Activated naive CD4-positive, alpha-beta T cell treated with anti-CD3 and anti-CD28 coated beads for 36 hours (primary cell): ENCODE results near the gene OR56B1. TPM values are rescaled to one million over a fixed set of nuclear protein-coding genes. Genes with fewer than 3 reads are reported as not detected.
"Not testable (repeated sequence)": the region's sequence is repeated elsewhere in the genome, so short reads cannot be mapped to it uniquely, and the experiment has no call there.

ENCODE experiments used
- CTCF ChIA-PET: fragments of 350-600 bp; sonication (Branson Sonifier 250); formaldehyde crosslinking; loops from one replicate; lab custom pipeline; 2021; ENCODE audit warnings: antibody characterized with exemption; lab: Charles Lee
- DNase-seq: peaks from one replicate; pipeline ENCODE4 v3.0.0-alpha.2; 2020
- H3K27ac Mint-ChIP-seq: one replicate; pipeline ENCODE4 v1.8.0; 2021; ENCODE audit warnings: mild to moderate bottlenecking, mixed read lengths
- H3K27me3 Mint-ChIP-seq: one replicate; pipeline ENCODE4 v1.8.0; 2021; ENCODE audit warnings: low read depth, mixed read lengths
- H3K36me3 Mint-ChIP-seq: one replicate; pipeline ENCODE4 v1.8.0; 2021; ENCODE audit warnings: low read depth, mixed read lengths
- H3K4me1 Mint-ChIP-seq: one replicate; pipeline ENCODE4 v1.8.0; 2021; ENCODE audit warnings: low read depth, mixed read lengths
- H3K4me3 Mint-ChIP-seq: one replicate; pipeline ENCODE4 v1.8.0; 2021; ENCODE audit warnings: mild to moderate bottlenecking, moderate library complexity, mixed read lengths
- H3K9me3 Mint-ChIP-seq: one replicate; pipeline ENCODE4 v1.8.0; 2021; ENCODE audit warnings: mixed read lengths
- intact Hi-C: fragments of 100-400 bp; cut with micrococcal nuclease; formaldehyde crosslinking; loops from one replicate; pipeline ENCODE4 v1.15.1; 2023
- total RNA-seq, 2 experiments: library from RNA; stranded (reverse); gene quantifications; one replicate each; pipeline ENCODE4 v1.2.3, GENCODE V29; 2021

OR56B1 gene, protein sequence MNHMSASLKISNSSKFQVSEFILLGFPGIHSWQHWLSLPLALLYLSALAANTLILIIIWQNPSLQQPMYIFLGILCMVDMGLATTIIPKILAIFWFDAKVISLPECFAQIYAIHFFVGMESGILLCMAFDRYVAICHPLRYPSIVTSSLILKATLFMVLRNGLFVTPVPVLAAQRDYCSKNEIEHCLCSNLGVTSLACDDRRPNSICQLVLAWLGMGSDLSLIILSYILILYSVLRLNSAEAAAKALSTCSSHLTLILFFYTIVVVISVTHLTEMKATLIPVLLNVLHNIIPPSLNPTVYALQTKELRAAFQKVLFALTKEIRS
- under 1 TPM in 1 of 2 experiments, not detected in 1; 0.20 TPM for total RNA-seq

DNA sequence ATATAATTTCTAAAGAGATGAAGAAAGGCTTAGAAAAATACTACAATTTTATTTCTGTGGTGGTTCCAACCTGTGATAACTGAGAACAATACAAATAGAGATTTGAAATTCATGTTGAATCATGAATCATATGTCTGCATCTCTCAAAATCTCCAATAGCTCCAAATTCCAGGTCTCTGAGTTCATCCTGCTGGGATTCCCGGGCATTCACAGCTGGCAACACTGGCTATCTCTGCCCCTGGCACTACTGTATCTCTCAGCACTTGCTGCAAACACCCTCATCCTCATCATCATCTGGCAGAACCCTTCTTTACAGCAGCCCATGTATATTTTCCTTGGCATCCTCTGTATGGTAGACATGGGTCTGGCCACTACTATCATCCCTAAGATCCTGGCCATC is at the start of gene OR56B1:
OR56B1 (plus strand) TSS at position 53 of the 400 bp plus-strand sequence; CDS start at position 122, 69 bp downstream.
- Mint-ChIP-seq H3K27me3 (no peaks in the 10 kb centered on the region), H3K4me1 (no peaks in the 10 kb centered on the region), H3K36me3 (peaks cover 15% of the 10 kb centered on the region), H3K4me3 (no peak within 1 kb of the TSS), H3K27ac (no peak within 1 kb of the TSS), H3K9me3 (peaks cover 4% of the 10 kb centered on the region)
- intact Hi-C loops = no loop called here
- CTCF ChIA-PET = no interaction called here
- no peak for DNase-seq

- peaks cover 36% of the 10 kb centered on the region for H3K36me3 Mint-ChIP-seq
- DNase-seq = no peak
- H3K4me1 Mint-ChIP-seq = peaks cover 44% of the 10 kb centered on the region
- intact Hi-C loops = loop anchor here (2.0 to 5.0 kb wide), 7 partner anchors 729 to 1846 kb away; partner anchors contain the start of genes APBB1, ARFIP2, MRPL17 and RHOG
- peak overlapping the region; percentile 98 for H3K27ac Mint-ChIP-seq
- H3K4me3 Mint-ChIP-seq = peak overlapping the region; percentile 36
- no peaks in the 10 kb centered on the region for H3K27me3 Mint-ChIP-seq
- CTCF ChIA-PET = interaction anchor here (0.6 to 1.2 kb wide), 2 partner anchors 100 to 212 kb away, joined by 3 to 5 read pairs; no protein-coding TSS in a partner anchor
- no peaks in the 10 kb centered on the region for H3K9me3 Mint-ChIP-seq
These were observed 47.8 kb upstream of the OR56B1 start for GRCh38 chr11:5688482-5688881.

DNA sequence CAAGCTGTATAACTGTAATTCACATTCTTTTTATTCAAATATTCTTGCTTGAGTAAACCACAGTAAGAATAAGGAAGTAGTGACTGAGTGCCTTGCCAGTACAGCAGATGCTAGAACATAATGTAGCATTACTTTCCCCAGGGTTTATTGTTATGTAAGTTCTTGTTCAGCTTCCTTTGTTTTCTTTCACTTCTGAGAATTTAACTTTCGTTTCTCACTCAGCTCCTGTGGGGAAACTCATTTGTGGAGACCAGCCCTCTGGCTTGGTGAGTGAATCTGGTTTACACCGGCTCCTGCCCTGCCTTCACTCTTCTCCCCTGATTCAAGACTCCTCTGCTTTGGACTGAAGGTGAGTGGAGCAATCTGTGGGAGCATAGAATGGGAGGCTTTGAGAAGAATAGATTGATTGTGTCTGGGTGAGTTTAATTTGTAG is 46.7 kb upstream of the OR56B1 start, which contains the start of gene TRIM22:
TRIM22 (plus strand) TSS at position 240 of the 433 bp plus-strand sequence. CDS start 6,443 bp downstream, outside the sequence.
- peaks cover 36% of the 10 kb centered on the region for H3K36me3 Mint-ChIP-seq
- peak within 1 kb of the TSS; percentile 98 for H3K27ac Mint-ChIP-seq
- H3K27me3 Mint-ChIP-seq = no peaks in the 10 kb centered on the region
- no peaks in the 10 kb centered on the region for H3K9me3 Mint-ChIP-seq
- peaks cover 48% of the 10 kb centered on the region for H3K4me1 Mint-ChIP-seq
- CTCF ChIA-PET = interaction anchor here (0.8 to 1.2 kb wide), 2 partner anchors 120 to 213 kb away, joined by 3 read pairs; no protein-coding TSS in a partner anchor
- peak within 1 kb of the TSS; percentile 92 for H3K4me3 Mint-ChIP-seq
- DNase-seq = peak; percentile 79
- intact Hi-C loops = loop anchor here (1.0 to 5.0 kb wide), 9 partner anchors 64 to 1847 kb away; partner anchors contain the start of genes APBB1, ARFIP2, MRPL17 and RHOG

DNA sequence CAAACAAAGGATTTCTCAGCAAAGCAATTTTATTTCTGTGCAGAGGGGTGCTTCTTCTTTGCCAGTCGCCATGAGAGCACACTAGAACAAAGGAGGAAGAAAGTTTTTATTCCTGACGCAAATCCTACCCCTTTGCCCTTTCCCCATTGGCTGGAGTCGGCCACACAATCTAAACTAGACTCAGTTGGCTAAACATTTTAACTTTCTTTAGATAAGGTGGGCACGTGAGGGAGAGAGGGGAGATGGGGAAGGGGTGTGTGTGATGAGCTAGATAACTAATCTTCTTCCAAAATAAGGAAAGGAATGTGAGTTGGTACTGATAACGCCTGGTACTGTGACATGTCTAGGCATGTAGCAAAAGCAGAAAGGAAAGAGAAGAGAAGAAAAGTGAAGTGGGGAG is 46.0 kb upstream of the OR56B1 start:
- peak overlapping the region; percentile 98 for H3K27ac Mint-ChIP-seq
- H3K27me3 Mint-ChIP-seq = no peaks in the 10 kb centered on the region
- no peaks in the 10 kb centered on the region for H3K9me3 Mint-ChIP-seq
- intact Hi-C loops = no loop called here
- CTCF ChIA-PET = no interaction called here
- H3K4me1 Mint-ChIP-seq = peaks cover 51% of the 10 kb centered on the region
- peak overlapping the region; percentile 92 for H3K4me3 Mint-ChIP-seq
- peak; percentile 33 for DNase-seq
- peaks cover 40% of the 10 kb centered on the region for H3K36me3 Mint-ChIP-seq

- intact Hi-C loops = loop anchor here (1.0 kb wide), 1 partner anchor 11 kb away; no protein-coding TSS in a partner anchor
- Mint-ChIP-seq H3K27me3 (no peaks in the 10 kb centered on the region), H3K9me3 (no peaks in the 10 kb centered on the region), H3K27ac (peak overlapping the region; percentile 98), H3K4me3 (peak overlapping the region; percentile 92), H3K36me3 (peaks cover 40% of the 10 kb centered on the region), H3K4me1 (peaks cover 50% of the 10 kb centered on the region)
- peak; percentile 22 for DNase-seq
- CTCF ChIA-PET = interaction anchor here (1.0 to 2.0 kb wide), 2 partner anchors 20 to 22 kb away, joined by 3 to 5 read pairs; no protein-coding TSS in a partner anchor
These were observed 45.5 kb upstream of the OR56B1 start for GRCh38 chr11:5690736-5691135.

DNA sequence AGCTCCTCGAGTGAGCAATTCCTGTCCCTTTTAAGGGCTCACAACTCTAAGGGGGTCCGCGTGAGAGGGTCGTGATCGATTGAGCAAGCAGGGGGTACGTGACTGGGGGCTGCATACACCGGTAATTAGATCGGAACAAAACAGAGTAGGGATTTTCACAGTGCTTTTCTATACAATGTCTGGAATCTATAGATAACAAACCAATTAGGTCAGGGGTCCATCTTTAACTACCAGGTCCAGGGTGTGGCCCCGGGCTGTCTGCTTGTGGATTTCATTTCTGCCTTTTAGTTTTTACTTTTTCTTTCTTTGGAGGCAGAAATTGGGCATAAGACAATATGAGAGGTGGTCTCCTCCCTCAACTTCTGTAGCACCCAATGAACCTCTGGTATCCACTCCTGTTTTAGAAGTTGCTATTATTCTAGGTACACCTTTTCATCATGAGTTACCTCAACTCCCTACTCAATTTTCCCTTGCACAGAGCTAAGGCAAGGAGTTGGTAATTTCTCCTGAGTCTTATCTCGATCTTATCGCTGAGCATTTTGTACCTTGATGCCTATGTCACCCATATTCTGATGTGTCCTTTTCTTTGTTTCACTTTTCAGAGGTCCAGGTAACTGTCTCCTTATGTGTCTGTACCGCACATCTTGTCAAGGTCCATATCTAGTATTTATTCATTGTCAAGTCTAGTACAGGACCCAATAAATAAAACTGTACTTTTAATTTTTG is 44.8 kb upstream of the OR56B1 start:
- intact Hi-C loops = loop anchor here (1.0 kb wide), 1 partner anchor 10 kb away; no protein-coding TSS in a partner anchor
- CTCF ChIA-PET = interaction anchor here (1.0 to 2.0 kb wide), 2 partner anchors 20 to 21 kb away, joined by 3 to 5 read pairs; no protein-coding TSS in a partner anchor
- peaks cover 52% of the 10 kb centered on the region for H3K4me1 Mint-ChIP-seq
- not testable (repeated sequence) for H3K27me3 Mint-ChIP-seq, DNase-seq, H3K9me3 Mint-ChIP-seq
- H3K4me3 Mint-ChIP-seq = peak overlapping the region; percentile 92
- H3K36me3 Mint-ChIP-seq = peaks cover 46% of the 10 kb centered on the region
- H3K27ac Mint-ChIP-seq = peak overlapping the region; percentile 98

GRCh38 chr11:5691964-5692361 is 44.3 kb upstream of the OR56B1 start:
- no peak for DNase-seq
- Mint-ChIP-seq H3K27ac (peak overlapping the region; percentile 98), H3K9me3 (no peaks in the 10 kb centered on the region), H3K4me3 (peak overlapping the region; percentile 92), H3K27me3 (no peaks in the 10 kb centered on the region), H3K4me1 (peaks cover 55% of the 10 kb centered on the region), H3K36me3 (peaks cover 51% of the 10 kb centered on the region)
- CTCF ChIA-PET = interaction anchor here (1.0 to 2.0 kb wide), 2 partner anchors 19 to 20 kb away, joined by 3 to 5 read pairs; no protein-coding TSS in a partner anchor
- intact Hi-C loops = loop anchor here (1.0 kb wide), 1 partner anchor 9 kb away; no protein-coding TSS in a partner anchor

DNA sequence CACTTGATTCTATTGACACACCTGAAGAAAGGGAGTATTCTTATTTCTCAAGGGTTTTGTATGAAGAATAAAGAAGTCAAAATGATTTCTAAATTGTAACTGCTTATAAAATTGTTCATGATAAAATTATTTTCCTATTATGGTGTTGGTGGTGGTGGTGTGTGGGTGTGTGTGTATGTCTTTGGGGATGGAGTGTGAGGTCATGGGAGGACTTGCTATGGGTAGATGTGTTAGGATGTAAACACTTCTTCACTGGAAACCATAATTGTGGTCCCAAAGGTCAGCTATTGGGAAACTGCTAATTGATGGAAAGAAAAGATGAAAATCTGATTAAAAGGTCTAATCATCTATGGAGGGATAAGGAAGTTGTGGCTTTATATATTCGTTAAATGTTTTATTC is 41.6 kb upstream of the OR56B1 start:
- H3K4me1 Mint-ChIP-seq = peaks cover 53% of the 10 kb centered on the region
- no peaks in the 10 kb centered on the region for H3K9me3 Mint-ChIP-seq
- no peak for DNase-seq
- intact Hi-C loops = no loop called here
- peak overlapping the region; percentile 51 for H3K27ac Mint-ChIP-seq
- H3K4me3 Mint-ChIP-seq = peak overlapping the region; percentile 8
- H3K27me3 Mint-ChIP-seq = no peaks in the 10 kb centered on the region
- peaks cover 70% of the 10 kb centered on the region for H3K36me3 Mint-ChIP-seq
- CTCF ChIA-PET = interaction anchor here (1.4 kb wide), 1 partner anchor 9 kb away, joined by 4 read pairs; no protein-coding TSS in a partner anchor

DNA sequence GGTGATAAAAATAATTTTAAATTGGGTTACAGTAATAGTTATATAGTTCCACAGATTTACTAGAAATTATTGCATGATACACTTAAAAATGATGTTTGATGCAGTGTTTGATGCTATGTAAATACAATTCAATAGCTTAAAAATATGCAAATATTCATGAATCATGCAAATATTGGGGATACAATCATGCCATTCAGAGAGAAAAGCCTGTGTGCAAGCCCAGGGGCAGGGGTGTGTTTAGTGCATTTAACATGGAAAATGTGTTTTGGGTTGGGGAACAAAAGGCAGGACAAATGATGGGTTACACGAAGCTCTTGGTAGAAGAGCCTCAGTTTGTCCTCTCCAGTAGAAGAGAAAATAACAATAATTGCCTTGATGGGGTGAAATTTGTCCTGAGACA is 40.7 kb upstream of the OR56B1 start:
- CTCF ChIA-PET = interaction anchor here (1.0 to 1.4 kb wide), 2 partner anchors 8 to 12 kb away, joined by 3 to 4 read pairs; no protein-coding TSS in a partner anchor
- Mint-ChIP-seq H3K27ac (no peak overlapping the region), H3K4me3 (no peak overlapping the region), H3K36me3 (peaks cover 71% of the 10 kb centered on the region), H3K9me3 (no peaks in the 10 kb centered on the region), H3K27me3 (no peaks in the 10 kb centered on the region), H3K4me1 (peaks cover 62% of the 10 kb centered on the region)
- intact Hi-C loops = no loop called here
- no peak for DNase-seq

DNA sequence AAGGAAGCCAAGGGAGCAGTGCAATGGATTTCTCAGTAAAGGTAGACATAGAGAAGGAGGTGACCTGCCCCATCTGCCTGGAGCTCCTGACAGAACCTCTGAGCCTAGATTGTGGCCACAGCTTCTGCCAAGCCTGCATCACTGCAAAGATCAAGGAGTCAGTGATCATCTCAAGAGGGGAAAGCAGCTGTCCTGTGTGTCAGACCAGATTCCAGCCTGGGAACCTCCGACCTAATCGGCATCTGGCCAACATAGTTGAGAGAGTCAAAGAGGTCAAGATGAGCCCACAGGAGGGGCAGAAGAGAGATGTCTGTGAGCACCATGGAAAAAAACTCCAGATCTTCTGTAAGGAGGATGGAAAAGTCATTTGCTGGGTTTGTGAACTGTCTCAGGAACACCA is 40.0 kb upstream of the OR56B1 start:
- H3K4me3 Mint-ChIP-seq = no peak overlapping the region
- peaks cover 70% of the 10 kb centered on the region for H3K36me3 Mint-ChIP-seq
- peaks cover 68% of the 10 kb centered on the region for H3K4me1 Mint-ChIP-seq
- H3K27me3 Mint-ChIP-seq = no peaks in the 10 kb centered on the region
- CTCF ChIA-PET = no interaction called here
- intact Hi-C loops = no loop called here
- no peaks in the 10 kb centered on the region for H3K9me3 Mint-ChIP-seq
- peak overlapping the region; percentile 25 for H3K27ac Mint-ChIP-seq
- DNase-seq = no peak

GRCh38 chr11:5698281-5698680 is 38.0 kb upstream of the OR56B1 start:
- peaks cover 70% of the 10 kb centered on the region for H3K36me3 Mint-ChIP-seq
- H3K4me1 Mint-ChIP-seq = peaks cover 68% of the 10 kb centered on the region
- H3K27ac Mint-ChIP-seq = peak overlapping the region; percentile 5
- intact Hi-C loops = no loop called here
- H3K4me3 Mint-ChIP-seq = no peak overlapping the region
- H3K9me3 Mint-ChIP-seq = no peaks in the 10 kb centered on the region
- no peaks in the 10 kb centered on the region for H3K27me3 Mint-ChIP-seq
- DNase-seq = no peak
- CTCF ChIA-PET = no interaction called here
